HTERT RPE-1 (cell line): Measurements from ENCODE around the gene NAV1.
"Not testable (repeated sequence)": the region's sequence is repeated elsewhere in the genome, so short reads cannot be mapped to it uniquely, and the experiment has no call there.

ENCODE experiments used
- in situ Hi-C: fragments of 300-500 bp; cut with MboI; formaldehyde crosslinking; loops from 4 replicates; pipeline ENCODE4 v1.14.3; 2020; ENCODE audit warnings: low sequenced_read_pairs

The NAV1 gene

GRCh38 chr1:201545851-201546492 lies 7.0 kb downstream of the NAV1 start:
- in situ Hi-C loops, result no loop called here

- in situ Hi-C loops, result not testable (repeated sequence)
Measured at GRCh38 chr1:201549522-201549921, 10.6 kb downstream of the NAV1 start.

GRCh38 chr1:201551096-201551495 lies 12.2 kb downstream of the NAV1 start:
- in situ Hi-C loops, result no loop called here

GRCh38 chr1:201551877-201552731 lies 13.2 kb downstream of the NAV1 start:
- in situ Hi-C loops, result no loop called here

GRCh38 chr1:201552941-201553351 lies 14.0 kb downstream of the NAV1 start:
- in situ Hi-C loops, result no loop called here

- in situ Hi-C loops, result no loop called here
Measured at GRCh38 chr1:201553496-201554189, 14.7 kb downstream of the NAV1 start.

- in situ Hi-C loops, result no loop called here
Measured at GRCh38 chr1:201554190-201554600, 15.3 kb downstream of the NAV1 start.

GRCh38 chr1:201554789-201555592 lies 16.1 kb downstream of the NAV1 start:
- in situ Hi-C loops, result no loop called here

- in situ Hi-C loops, result no loop called here
Measured at GRCh38 chr1:201555593-201555945, 16.6 kb downstream of the NAV1 start.

GRCh38 chr1:201556841-201557571 lies 18.1 kb downstream of the NAV1 start:
- in situ Hi-C loops, result no loop called here

- in situ Hi-C loops, result no loop called here
Measured at GRCh38 chr1:201557572-201557958, 18.6 kb downstream of the NAV1 start.

GRCh38 chr1:201559679-201560162 lies 20.8 kb downstream of the NAV1 start:
- in situ Hi-C loops, result no loop called here

- in situ Hi-C loops, result no loop called here
Measured at GRCh38 chr1:201560328-201561194, 21.6 kb downstream of the NAV1 start.

- in situ Hi-C loops, result no loop called here
Measured at GRCh38 chr1:201561195-201561564, 22.3 kb downstream of the NAV1 start.

- in situ Hi-C loops, result no loop called here
Measured at GRCh38 chr1:201561601-201562000, 22.7 kb downstream of the NAV1 start.

GRCh38 chr1:201562257-201562656 lies 23.3 kb downstream of the NAV1 start:
- in situ Hi-C loops, result no loop called here

GRCh38 chr1:201562659-201563405 lies 23.9 kb downstream of the NAV1 start:
- in situ Hi-C loops, result no loop called here

GRCh38 chr1:201563406-201563780 lies 24.5 kb downstream of the NAV1 start:
- in situ Hi-C loops, result no loop called here

GRCh38 chr1:201563941-201564340 lies 25.0 kb downstream of the NAV1 start:
- in situ Hi-C loops, result no loop called here
